GM18520 (cell line): ENCODE measurements around the gene TPST1.
A peak's percentile ranks its signal among the peaks of the same experiment; 100 is the strongest.
"Not testable (repeated sequence)": the region's sequence is repeated elsewhere in the genome, so short reads cannot be mapped to it uniquely, and the experiment has no call there.

ENCODE experiments used
- ATAC-seq: cut with Tn5 transposase; IDR thresholded peaks from one replicate; pipeline ENCODE4 v1.9.1; 2021; ENCODE audit not compliant: unreplicated experiment

Gene TPST1

DNA sequence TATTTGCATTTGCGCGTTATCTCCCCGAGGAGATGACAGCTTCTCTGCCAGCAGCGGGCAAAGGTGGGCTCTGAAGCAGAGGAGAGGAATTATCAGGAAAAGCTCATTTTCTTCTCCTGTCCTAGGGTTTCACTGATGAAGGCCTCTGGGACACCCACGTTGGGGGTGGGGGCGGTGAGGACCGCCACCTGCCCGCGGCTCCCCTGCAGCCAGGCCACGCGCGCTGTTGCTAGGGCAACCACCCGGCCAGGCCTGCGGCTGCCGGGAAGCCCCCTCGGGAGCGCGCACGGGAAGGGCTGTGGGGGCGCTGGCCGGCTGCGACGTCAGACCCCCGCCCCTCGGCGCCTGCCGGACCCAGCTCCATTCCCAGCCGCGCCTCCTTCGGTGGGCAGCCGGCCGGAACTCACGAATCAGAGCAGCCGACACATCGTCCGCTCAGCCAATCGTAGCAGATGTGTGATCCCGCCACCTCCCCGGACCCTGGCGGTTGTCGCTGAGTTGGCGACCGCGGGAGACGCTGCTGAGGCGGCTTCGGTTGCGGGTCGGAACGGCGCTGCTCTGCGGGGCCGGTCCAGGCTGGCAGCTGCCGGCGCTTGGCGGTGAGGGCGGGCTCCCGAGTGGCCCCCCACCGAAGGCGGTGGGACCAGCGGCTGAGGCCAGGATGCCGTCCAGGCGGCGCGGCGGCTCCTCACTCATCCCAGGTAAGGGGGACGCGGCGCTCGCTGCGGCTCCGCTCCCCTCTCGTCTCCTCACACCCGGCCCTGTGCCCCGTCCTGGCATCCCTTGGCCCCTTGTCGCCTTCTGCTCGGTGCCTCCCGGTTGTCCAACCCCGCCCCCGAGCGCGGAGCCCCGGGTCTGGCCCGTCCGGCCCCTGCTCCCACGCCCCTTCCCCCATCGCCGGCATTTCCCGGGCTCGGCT lies at the start of gene TPST1:
TPST1 (plus strand) TSS at position 513 of the 919 bp plus-strand sequence. CDS start 35,092 bp downstream, outside the sequence.
- ATAC-seq, result peak; percentile 93

- not testable (repeated sequence) for ATAC-seq
Measured at GRCh38 chr7:66156035-66156434, 49.1 kb upstream of the TPST1 start.

DNA sequence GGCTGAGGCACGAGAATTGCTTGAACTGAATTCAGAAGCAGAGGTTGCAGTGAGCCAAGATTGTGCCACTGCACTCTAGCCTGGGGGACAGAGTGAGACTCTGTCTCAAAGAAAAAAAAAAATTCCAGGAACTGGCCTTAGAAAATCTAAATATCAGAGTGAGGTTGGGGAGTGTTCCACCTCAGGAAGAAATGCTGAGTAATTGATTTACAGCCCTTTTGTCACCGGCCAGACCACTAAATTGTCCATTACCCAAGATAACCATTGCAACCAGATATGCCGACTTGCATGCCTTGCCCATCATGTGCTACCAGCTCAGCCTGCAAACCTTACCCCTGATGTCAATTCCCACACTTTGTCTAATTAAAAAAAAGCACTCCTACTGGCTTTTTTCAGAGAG lies 48.1 kb upstream of the TPST1 start:
- ATAC-seq, result no peak

DNA sequence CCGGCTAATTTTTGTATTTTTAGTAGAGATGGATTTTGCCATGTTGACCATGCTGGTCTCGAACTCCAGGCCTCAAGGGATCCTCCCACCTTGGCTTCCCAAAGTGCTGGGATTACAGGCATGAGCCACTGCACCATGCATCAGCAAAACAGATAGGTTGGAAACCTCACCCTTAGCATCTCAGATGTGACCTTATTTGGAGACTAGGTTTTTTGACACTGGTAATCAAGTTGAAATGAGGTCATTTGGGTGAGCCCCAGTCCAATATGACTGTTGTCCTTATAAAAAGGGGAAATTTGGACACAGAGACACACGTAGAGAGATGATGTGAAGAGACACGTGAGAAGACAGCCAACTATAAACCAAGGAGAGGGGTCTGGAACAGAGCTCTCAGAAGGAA lies 42.5 kb upstream of the TPST1 start:
- no peak for ATAC-seq

DNA sequence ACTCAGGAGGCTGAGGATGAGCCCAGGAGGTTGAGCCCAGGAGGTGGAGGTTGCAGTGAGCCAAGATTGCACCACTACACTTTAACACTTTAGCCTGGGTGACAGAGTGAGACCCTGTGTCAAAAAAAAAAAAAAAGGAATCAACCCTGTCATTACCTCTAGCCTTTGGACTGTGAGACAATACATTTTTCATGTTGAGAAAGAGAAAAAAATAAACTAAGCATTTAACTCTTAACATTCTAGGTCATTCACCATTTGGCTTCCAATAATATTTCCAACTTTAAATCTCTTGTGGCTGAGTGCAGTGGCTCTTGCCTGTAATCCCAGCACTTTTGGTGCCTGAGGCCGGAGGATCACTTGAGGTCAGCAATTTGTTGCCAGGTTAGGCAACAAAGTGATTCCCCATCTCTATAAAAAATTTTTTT lies 41.9 kb upstream of the TPST1 start:
- ATAC-seq, result no peak

DNA sequence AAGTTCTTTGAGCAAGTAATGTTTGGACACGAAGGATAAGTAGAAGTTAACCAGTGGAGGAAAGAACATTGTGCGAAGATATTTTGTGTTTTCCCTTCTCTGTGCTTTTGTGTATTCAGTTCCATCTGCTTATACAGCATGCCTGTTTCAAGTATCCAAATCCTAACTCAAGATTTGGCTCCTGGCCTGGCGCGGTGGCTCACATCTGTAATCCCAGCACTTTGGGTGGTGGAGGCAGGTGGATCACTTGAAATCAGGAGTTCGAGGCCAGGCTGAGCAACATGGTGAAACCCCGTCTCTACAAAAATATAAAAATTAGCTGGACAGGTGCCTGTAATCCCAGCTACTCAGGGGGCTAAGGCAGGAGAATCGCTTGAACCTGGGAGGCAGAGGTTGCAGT lies 40.8 kb upstream of the TPST1 start:
- ATAC-seq, result no peak

GRCh38 chr7:66167773-66168387 lies 37.3 kb upstream of the TPST1 start:
- no peak for ATAC-seq

DNA sequence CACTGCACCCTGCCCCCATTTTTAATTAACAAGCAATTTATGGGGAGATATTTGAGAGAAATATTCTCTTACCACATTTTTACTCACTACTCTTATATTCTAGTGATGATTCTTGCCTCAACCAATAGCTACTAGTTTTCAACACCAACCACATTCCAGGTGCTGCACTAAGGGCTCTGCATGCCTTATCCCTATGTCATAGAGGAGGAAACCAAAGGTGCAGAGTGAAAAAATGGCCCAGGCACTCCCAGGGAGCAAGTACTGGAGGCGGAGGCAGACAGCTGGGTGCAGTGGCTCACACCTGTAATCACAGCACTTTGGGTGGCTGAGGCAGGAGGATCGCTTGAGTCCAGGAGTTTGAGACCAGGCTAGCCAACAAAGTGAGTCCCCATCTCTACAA lies 35.5 kb upstream of the TPST1 start:
- ATAC-seq, result no peak

- ATAC-seq, result no peak
Measured at GRCh38 chr7:66170309-66171231, 34.6 kb upstream of the TPST1 start.

- ATAC-seq, result not testable (repeated sequence)
Measured at GRCh38 chr7:66172536-66173401, 32.4 kb upstream of the TPST1 start.

- ATAC-seq, result no peak
Measured at GRCh38 chr7:66173856-66174255, 31.3 kb upstream of the TPST1 start.

GRCh38 chr7:66175006-66175405 lies 30.1 kb upstream of the TPST1 start:
- not testable (repeated sequence) for ATAC-seq

GRCh38 chr7:66176914-66177313 lies 28.2 kb upstream of the TPST1 start:
- ATAC-seq, result no peak

DNA sequence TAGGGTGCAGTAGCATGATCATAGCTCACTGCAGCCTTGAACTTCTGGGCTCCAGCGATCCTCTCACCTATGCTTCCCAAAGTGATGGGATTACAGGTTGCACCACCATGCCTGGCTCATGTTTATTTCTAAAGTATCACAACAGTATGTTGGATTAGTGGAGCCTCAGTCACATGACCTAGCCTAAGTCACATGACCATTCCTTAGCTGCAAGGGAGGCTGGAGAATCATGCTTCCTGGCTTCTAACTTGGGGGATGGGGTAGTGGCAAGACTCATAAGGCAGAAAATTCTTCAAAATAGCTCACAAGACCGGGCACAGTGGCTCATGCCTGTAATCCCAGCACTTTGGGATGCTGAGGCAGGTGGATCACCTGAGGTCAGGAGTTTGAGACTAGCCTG lies 26.9 kb upstream of the TPST1 start:
- no peak for ATAC-seq

DNA sequence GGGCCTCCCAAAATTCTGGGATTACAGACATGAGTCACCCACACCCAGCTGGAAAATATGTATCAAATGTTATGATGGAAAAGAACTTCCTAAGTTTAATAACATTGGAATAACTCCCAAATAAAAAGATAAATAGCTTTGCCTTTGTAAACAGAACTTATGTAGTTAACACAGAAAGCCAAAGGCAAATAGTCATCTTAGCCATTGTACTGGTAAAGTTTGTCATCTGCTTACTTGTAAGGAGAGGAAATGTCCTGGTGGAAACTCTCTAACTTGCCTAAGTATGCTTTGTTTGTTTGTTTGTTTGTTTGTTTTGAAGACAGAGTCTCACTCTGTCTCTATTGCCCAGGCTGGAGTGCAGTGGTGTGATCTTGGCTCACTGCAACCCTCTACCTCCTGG lies 23.8 kb upstream of the TPST1 start:
- ATAC-seq, result no peak

- ATAC-seq, result no peak
Measured at GRCh38 chr7:66181845-66182244, 23.3 kb upstream of the TPST1 start.

GRCh38 chr7:66182920-66183319 lies 22.2 kb upstream of the TPST1 start:
- ATAC-seq, result no peak

DNA sequence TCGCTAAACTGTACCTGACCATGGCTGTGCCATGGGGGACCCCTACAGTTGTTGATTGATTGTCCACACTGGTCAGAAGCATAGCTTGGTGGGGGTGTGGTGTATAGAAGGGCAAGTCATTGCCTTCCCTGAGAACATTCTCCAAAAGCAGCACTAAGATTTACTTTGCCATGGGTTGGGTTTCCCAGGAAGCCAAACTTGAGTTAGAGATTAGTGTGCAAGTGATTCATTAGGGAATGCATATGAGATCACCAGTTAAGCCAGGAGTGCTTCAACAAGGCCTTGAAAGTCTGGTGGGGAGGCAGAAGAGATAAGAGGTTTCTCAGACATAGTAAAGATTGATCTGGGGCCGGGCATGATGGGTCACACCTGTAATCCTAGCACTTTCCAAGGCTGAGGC lies 21.4 kb upstream of the TPST1 start:
- ATAC-seq, result no peak

DNA sequence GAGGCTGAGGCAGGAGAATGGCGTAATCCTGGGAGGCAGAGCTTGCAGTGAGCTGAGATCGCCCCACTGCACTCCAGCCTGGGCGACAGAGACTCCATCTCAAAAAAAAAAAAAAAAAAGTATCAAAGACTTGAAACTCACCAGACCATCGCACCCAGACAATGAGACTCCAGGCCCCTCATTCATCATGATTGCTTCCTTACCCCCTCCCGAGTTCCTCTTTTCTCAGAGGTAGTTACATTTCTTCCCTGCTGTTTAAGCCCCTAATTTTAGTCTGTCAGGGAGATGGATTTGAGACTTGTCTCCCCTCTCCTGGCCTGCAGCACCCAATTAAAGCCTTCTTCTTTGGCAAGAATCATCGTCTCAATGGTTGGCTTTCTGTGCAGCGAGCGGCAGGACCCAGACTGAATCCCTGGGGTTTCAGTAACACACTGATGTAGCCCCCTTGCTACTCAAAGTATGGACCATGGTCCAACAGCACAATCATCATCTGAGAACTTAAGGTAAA lies 19.4 kb upstream of the TPST1 start:
- no peak for ATAC-seq

GRCh38 chr7:66186991-66187390 lies 18.1 kb upstream of the TPST1 start:
- ATAC-seq, result no peak
